ENCODE data around the gene PEX6.

- TF ChIP-seq CTCF (IDR thresholded peaks at IDR 0.05), result no peak
- no peak for TF ChIP-seq POLR2AphosphoS5 (IDR thresholded peaks at IDR 0.05)
Measured at GRCh38 chr6:42938428-42938796, 40.6 kb downstream of the PEX6 start.
